ENCODE data around the gene CLEC2L.

DNA sequence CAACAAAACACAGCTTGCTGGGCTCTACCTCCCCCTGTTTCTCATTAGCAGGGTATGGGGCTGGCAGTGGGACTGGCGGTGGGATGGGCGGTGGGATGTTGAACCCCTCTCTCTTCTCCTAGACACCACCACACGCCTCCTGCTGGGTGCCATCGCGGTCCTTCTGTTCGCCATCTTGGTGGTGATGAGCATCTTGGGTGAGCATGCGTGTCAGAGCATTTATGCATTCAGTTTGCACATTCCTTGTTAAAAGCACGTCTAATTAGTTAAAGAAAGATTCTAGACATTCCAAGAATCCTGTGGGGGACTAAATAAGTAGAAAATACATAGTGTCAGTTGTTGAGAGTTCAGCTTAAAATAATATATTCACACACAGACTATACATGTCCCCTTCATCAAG is 12.7 kb downstream of the CLEC2L start:
- TF ChIP-seq CTCF (IDR thresholded peaks at IDR 0.05) = no peak
- no peak for TF ChIP-seq POLR2AphosphoS5 (IDR thresholded peaks at IDR 0.05)
- no peak for TF ChIP-seq POLR2A (IDR thresholded peaks at IDR 0.05)

Measured in breast epithelium (tissue), 3 donors.